Neural cell (in vitro differentiated cells): ENCODE data around the gene GALNT14. TPM values are rescaled to one million over a fixed set of nuclear protein-coding genes. Genes with fewer than 3 reads are reported as not detected.

ENCODE experiments used
- H2AFZ ChIP-seq: fragments of 200-600, 300-800 bp; sonication (generic), shearing (Covaris generic); 2 replicates; pipeline ENCODE4 v1.6.0; 2014; ENCODE audit warnings: low read depth, mild to moderate bottlenecking, antibody characterized with exemption, low read length, moderate library complexity
- H3F3A ChIP-seq: fragments of 200-600 bp; shearing (Covaris generic); 2 replicates; pipeline ENCODE4 v1.6.1; 2016; ENCODE audit warnings: mild to moderate bottlenecking, moderate library complexity, mixed read lengths, antibody characterized with exemption, low read length; ENCODE audit not compliant: insufficient read depth, poor library complexity, severe bottlenecking
- H3K27ac ChIP-seq: fragments of 200-600, 300-800 bp; sonication (generic), shearing (Covaris generic); 2 replicates; pipeline ENCODE4 v1.5.1; 2014; ENCODE audit warnings: mild to moderate bottlenecking, low read length, moderate library complexity
- H3K27me3 ChIP-seq: fragments of 300-800, 200-600 bp; sonication (generic), shearing (Covaris generic); 2 replicates; pipeline ENCODE4 v1.6.0; 2014; ENCODE audit warnings: mild to moderate bottlenecking, low read depth, low read length, moderate library complexity; ENCODE audit not compliant: insufficient read depth
- H3K36me3 ChIP-seq: fragments of 300-800, 200-600 bp; sonication (generic), shearing (Covaris generic); 2 replicates; pipeline ENCODE4 v1.5.1; 2014; ENCODE audit warnings: mild to moderate bottlenecking, antibody characterized with exemption, low read length, moderate library complexity; ENCODE audit not compliant: insufficient read depth
- H3K4me2 ChIP-seq: fragments of 300-800, 200-600 bp; sonication (generic), shearing (Covaris generic); 2 replicates; pipeline ENCODE4 v1.6.0; 2014; ENCODE audit warnings: mild to moderate bottlenecking, low read length
- H3K4me3 ChIP-seq: fragments of 300-800, 200-600 bp; sonication (generic), shearing (Covaris generic); 2 replicates; pipeline ENCODE4 v1.5.1; 2014; ENCODE audit warnings: mild to moderate bottlenecking, low read length, moderate library complexity
- H3K79me2 ChIP-seq: fragments of 200-600 bp; shearing (Covaris generic); replicated peaks from 2 replicates; pipeline ENCODE4 v1.6.0; 2014; ENCODE audit warnings: mild to moderate bottlenecking, low read length, moderate library complexity; ENCODE audit not compliant: insufficient read depth
- H3K9ac ChIP-seq: fragments of 300-800, 200-600 bp; sonication (generic), shearing (Covaris generic); 2 replicates; pipeline ENCODE4 v1.6.1; 2016; ENCODE audit warnings: mild to moderate bottlenecking, low read length, mixed read lengths
- H3K9me2 ChIP-seq: fragments of 200-600 bp; shearing (Covaris generic); 2 replicates; pipeline ENCODE4 v1.6.1; 2016; ENCODE audit warnings: mild to moderate bottlenecking, low read length, mixed read lengths; ENCODE audit not compliant: insufficient read depth
- H3K9me3 ChIP-seq: fragments of 200-600, 300-800 bp; sonication (generic), shearing (Covaris generic); 2 replicates; pipeline ENCODE4 v1.6.1; 2016; ENCODE audit warnings: mild to moderate bottlenecking, mixed run types, low read length, moderate library complexity, mixed read lengths
- H4K20me1 ChIP-seq: fragments of 200-600 bp; shearing (Covaris generic); 2 replicates; pipeline ENCODE4 v1.6.1; 2016; ENCODE audit warnings: mild to moderate bottlenecking, mixed run types; ENCODE audit not compliant: insufficient read depth
- EP300 ChIP-seq: fragments of 450-650 bp; conservative IDR thresholded peaks from 2 replicates; pipeline ENCODE4 v1.6.1; 2014; ENCODE audit warnings: antibody characterized with exemption, mild to moderate bottlenecking, moderate library complexity; ENCODE audit not compliant: poor library complexity, severe bottlenecking
- EZH2 ChIP-seq: fragments of 200-600, 300-800 bp; shearing (Covaris generic), sonication (generic); IDR thresholded peaks from 2 replicates; pipeline ENCODE4 v1.6.1; 2014; ENCODE audit warnings: antibody characterized with exemption, low read length, borderline replicate concordance, mild to moderate bottlenecking; ENCODE audit not compliant: insufficient read depth, poor library complexity, severe bottlenecking
- MXI1 ChIP-seq: fragments of 450-650 bp; conservative IDR thresholded peaks from 2 replicates; pipeline ENCODE4 v1.6.1; 2014; ENCODE audit warnings: antibody characterized with exemption, mild to moderate bottlenecking; ENCODE audit not compliant: poor library complexity, severe bottlenecking
- POLR2AphosphoS5 ChIP-seq: IDR thresholded peaks from 2 replicates; pipeline ENCODE4 v1.6.1; 2012
- RAD21 ChIP-seq: fragments of 450-650 bp; conservative IDR thresholded peaks from 2 replicates; pipeline ENCODE4 v1.6.1; 2014; ENCODE audit warnings: antibody characterized with exemption, mild to moderate bottlenecking, moderate library complexity
- SMC3 ChIP-seq: fragments of 450-650 bp; conservative IDR thresholded peaks from 2 replicates; pipeline ENCODE4 v1.6.1; 2014; ENCODE audit warnings: antibody characterized with exemption, mild to moderate bottlenecking, moderate library complexity; ENCODE audit not compliant: poor library complexity
- TAF1 ChIP-seq: IDR thresholded peaks from 2 replicates; pipeline ENCODE4 v1.6.1; 2012; ENCODE audit warnings: low read depth
- polyA plus RNA-seq: library from polyadenylated mRNA; depleted of rRNA; stranded (reverse); fragments of >200 nt; gene quantifications from 2 replicates; pipeline ENCODE4 v1.2.3, GENCODE V29; 2014
- TF ChIP-seq, protein P1 (sequence below): IDR thresholded peaks from 2 replicates; pipeline ENCODE4 v1.6.1; 2012; ENCODE audit warnings: borderline replicate concordance
- TF ChIP-seq, protein P2 (sequence below): fragments of 450-650 bp; IDR thresholded peaks from 2 replicates; pipeline ENCODE4 v1.5.1; 2014; ENCODE audit warnings: antibody characterized with exemption, mild to moderate bottlenecking, moderate library complexity; ENCODE audit not compliant: poor library complexity, severe bottlenecking

GALNT14 gene
- polyA plus RNA-seq, 1 donor from 2014 or later = 15.9 TPM

DNA sequence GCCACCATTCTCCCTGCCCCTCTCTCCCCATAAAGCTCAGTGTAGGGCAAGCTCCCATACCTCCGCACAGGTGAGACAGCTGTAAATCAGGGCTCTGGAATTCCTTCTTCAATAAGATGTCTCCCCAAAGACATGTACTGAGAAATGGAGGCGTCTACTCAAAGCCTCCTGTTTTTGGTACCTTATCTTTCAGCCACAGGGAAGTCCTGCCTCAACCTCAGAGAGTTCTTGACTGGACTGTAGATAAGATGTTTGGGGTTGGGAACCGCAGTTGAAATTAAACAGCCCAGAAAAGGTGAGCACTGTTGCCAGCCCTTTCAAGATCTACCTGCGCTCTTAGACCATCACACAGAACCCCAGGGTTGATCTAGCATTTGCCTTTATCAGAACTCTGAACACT, 1.4 kb upstream of the GALNT14 start:
- Histone ChIP-seq H3K27ac (no peak overlapping the region), H3K4me2 (no peak overlapping the region), H4K20me1 (no peaks in the 10 kb centered on the region), H2AFZ (no peak overlapping the region), H3K27me3 (peaks cover 44% of the 10 kb centered on the region), H3K4me3 (no peak overlapping the region), H3F3A (no peaks in the 10 kb centered on the region), H3K9me3 (no peaks in the 10 kb centered on the region), H3K36me3 (no peaks in the 10 kb centered on the region), H3K9ac (no peak overlapping the region), H3K9me2 (no peaks in the 10 kb centered on the region), H3K79me2 (no peaks in the 10 kb centered on the region)
- TF ChIP-seq, protein P1, sequence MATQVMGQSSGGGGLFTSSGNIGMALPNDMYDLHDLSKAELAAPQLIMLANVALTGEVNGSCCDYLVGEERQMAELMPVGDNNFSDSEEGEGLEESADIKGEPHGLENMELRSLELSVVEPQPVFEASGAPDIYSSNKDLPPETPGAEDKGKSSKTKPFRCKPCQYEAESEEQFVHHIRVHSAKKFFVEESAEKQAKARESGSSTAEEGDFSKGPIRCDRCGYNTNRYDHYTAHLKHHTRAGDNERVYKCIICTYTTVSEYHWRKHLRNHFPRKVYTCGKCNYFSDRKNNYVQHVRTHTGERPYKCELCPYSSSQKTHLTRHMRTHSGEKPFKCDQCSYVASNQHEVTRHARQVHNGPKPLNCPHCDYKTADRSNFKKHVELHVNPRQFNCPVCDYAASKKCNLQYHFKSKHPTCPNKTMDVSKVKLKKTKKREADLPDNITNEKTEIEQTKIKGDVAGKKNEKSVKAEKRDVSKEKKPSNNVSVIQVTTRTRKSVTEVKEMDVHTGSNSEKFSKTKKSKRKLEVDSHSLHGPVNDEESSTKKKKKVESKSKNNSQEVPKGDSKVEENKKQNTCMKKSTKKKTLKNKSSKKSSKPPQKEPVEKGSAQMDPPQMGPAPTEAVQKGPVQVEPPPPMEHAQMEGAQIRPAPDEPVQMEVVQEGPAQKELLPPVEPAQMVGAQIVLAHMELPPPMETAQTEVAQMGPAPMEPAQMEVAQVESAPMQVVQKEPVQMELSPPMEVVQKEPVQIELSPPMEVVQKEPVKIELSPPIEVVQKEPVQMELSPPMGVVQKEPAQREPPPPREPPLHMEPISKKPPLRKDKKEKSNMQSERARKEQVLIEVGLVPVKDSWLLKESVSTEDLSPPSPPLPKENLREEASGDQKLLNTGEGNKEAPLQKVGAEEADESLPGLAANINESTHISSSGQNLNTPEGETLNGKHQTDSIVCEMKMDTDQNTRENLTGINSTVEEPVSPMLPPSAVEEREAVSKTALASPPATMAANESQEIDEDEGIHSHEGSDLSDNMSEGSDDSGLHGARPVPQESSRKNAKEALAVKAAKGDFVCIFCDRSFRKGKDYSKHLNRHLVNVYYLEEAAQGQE = no peak
- no peak for TF ChIP-seq TAF1
- TF ChIP-seq RAD21 = no peak
- TF ChIP-seq POLR2AphosphoS5 = no peak
- TF ChIP-seq, protein P2, sequence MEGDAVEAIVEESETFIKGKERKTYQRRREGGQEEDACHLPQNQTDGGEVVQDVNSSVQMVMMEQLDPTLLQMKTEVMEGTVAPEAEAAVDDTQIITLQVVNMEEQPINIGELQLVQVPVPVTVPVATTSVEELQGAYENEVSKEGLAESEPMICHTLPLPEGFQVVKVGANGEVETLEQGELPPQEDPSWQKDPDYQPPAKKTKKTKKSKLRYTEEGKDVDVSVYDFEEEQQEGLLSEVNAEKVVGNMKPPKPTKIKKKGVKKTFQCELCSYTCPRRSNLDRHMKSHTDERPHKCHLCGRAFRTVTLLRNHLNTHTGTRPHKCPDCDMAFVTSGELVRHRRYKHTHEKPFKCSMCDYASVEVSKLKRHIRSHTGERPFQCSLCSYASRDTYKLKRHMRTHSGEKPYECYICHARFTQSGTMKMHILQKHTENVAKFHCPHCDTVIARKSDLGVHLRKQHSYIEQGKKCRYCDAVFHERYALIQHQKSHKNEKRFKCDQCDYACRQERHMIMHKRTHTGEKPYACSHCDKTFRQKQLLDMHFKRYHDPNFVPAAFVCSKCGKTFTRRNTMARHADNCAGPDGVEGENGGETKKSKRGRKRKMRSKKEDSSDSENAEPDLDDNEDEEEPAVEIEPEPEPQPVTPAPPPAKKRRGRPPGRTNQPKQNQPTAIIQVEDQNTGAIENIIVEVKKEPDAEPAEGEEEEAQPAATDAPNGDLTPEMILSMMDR = no peak
- no peak for TF ChIP-seq MXI1
- TF ChIP-seq EP300 = no peak
- TF ChIP-seq EZH2 = no peak
- no peak for TF ChIP-seq SMC3

DNA sequence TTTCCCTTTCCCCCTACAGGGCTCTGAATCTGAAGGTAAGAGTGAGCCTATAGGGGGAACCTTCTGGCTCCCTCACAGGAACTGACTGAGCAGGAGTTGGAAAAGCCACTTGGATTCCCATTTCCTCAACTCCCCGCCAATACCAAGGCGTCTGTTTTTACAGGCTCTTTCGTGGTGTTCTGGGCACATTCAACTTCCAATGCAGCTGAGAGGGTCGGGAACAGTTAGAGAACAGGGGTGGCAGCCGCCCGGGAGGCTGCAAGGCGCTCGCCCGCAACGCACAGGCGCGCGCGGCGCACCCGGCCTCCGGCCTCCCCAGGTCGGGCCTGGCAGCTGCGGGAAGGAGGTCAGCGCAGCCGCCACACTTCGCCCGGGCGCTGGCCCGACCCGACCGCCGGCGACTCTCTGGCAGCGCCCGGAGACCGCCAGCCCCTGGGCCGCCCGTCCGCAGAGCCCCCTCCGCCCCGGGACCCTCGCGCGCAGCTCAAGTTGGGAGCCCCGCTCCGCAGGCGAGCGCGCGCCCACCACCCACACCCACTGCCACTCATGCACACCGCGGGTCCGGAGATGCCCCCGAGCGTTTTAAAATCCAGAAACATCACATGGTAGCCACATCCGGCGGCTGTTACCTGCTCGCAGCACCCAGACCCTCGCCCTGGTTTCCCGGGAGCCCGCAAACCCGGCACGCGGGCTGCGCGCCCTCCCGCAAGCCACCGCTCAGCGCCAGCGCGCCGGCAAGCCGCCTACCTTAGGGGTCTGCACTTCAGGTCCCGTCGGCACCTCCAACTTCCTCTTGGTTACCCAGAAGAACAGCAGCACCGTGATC, 816 bp downstream of the GALNT14 start:
- Histone ChIP-seq H3K9me3 (no peaks in the 10 kb centered on the region), H3K27ac (no peak overlapping the region), H3K9me2 (no peaks in the 10 kb centered on the region), H3K36me3 (no peaks in the 10 kb centered on the region), H2AFZ (peak overlapping the region; percentile 49), H3K27me3 (peaks cover 47% of the 10 kb centered on the region), H3F3A (no peaks in the 10 kb centered on the region), H3K9ac (peak overlapping the region; percentile 71), H3K4me3 (peak overlapping the region; percentile 75), H4K20me1 (no peaks in the 10 kb centered on the region), H3K79me2 (no peaks in the 10 kb centered on the region), H3K4me2 (peak overlapping the region; percentile 62)
- TF ChIP-seq TAF1 (no peak), SMC3 (no peak), POLR2AphosphoS5 (peak; percentile 40), MXI1 (peak; percentile 67), EP300 (no peak), RAD21 (no peak), EZH2 (no peak)
- TF ChIP-seq, protein P1 = no peak
- TF ChIP-seq, protein P2 = peak; percentile 35
